ENCODE data around the gene SPAG5.

- TF ChIP-seq TAF1 (IDR thresholded peaks at IDR 0.05; ENCODE audit: borderline replicate concordance, low read depth, low read length) (no peak), POLR2AphosphoS5 (IDR thresholded peaks at IDR 0.05; ENCODE audit: low read depth, low read length) (no peak), POLR2A (IDR thresholded peaks at IDR 0.05; ENCODE audit: low read depth, low read length) (no peak)
Measured at GRCh38 chr17:28610376-28610775, 11.6 kb upstream of the SPAG5 start.

Data from GM12892 (cell line).